HL-60 (cell line): ENCODE measurements around the gene SMARCA2.

Experiments
- DNase-seq, 2 experiments: peaks; one replicate each; pipeline ENCODE4 v3.0.0-alpha.2; 2010 to 2020; ENCODE audit warnings: low read depth in 1 of 2, low spot score in 1 of 2
- H3K27ac ChIP-seq: fragments of 250-450 bp; sonication (Bioruptor Pico); replicated peaks from 2 replicates; pipeline ENCODE4 v1.5.1; 2020; ENCODE audit warnings: mild to moderate bottlenecking, moderate library complexity
- H3K27me3 ChIP-seq: fragments of 250-450 bp; sonication (Bioruptor Pico); 2 replicates; pipeline ENCODE4 v1.5.1; 2021; ENCODE audit warnings: mild to moderate bottlenecking, moderate library complexity; ENCODE audit not compliant: insufficient read depth, poor library complexity, severe bottlenecking
- H3K4me3 ChIP-seq: replicated peaks from 2 replicates; pipeline ENCODE4 v1.5.1; 2011; ENCODE audit warnings: mild to moderate bottlenecking, control low read depth, low read length; ENCODE audit not compliant: insufficient read depth
- CTCF ChIP-seq: IDR thresholded peaks from one replicate; pipeline ENCODE4 v1.5.1; 2011; ENCODE audit warnings: low read length, control low read depth, inconsistent platforms; ENCODE audit not compliant: insufficient read depth
- GABPA ChIP-seq: IDR thresholded peaks from 2 replicates; pipeline ENCODE4 v1.6.1; 2012; ENCODE audit warnings: low read depth
- POLR2AphosphoS5 ChIP-seq: IDR thresholded peaks from 2 replicates; pipeline ENCODE4 v1.6.1; 2012; ENCODE audit warnings: low read depth
- REST ChIP-seq: IDR thresholded peaks from 2 replicates; pipeline ENCODE4 v1.6.1; 2012; ENCODE audit warnings: low read depth; ENCODE audit not compliant: insufficient replicate concordance
- SPI1 ChIP-seq: IDR thresholded peaks from 2 replicates; pipeline ENCODE4 v1.6.1; 2012; ENCODE audit warnings: low read depth, mild to moderate bottlenecking, borderline replicate concordance

The SMARCA2 gene

GRCh38 chr9:1980387-1980786 is 34.8 kb upstream of the SMARCA2 start:
- TF ChIP-seq REST (no peak), SPI1 (no peak), POLR2AphosphoS5 (no peak), GABPA (no peak), CTCF (no peak)
- no peaks in the 10 kb centered on the region for H3K27me3 ChIP-seq
- no peak overlapping the region for H3K4me3 ChIP-seq
- no peak overlapping the region for H3K27ac ChIP-seq
- DNase-seq, result no peak

GRCh38 chr9:1982074-1982473 is 33.1 kb upstream of the SMARCA2 start:
- no peak overlapping the region for H3K4me3 ChIP-seq
- no peak overlapping the region for H3K27ac ChIP-seq
- H3K27me3 ChIP-seq, result no peaks in the 10 kb centered on the region
- DNase-seq, result peak in 1 of 2 experiments; percentile 49
- TF ChIP-seq POLR2AphosphoS5 (no peak), CTCF (no peak), REST (no peak), GABPA (no peak), SPI1 (no peak)

GRCh38 chr9:1986341-1986740 is 28.8 kb upstream of the SMARCA2 start:
- H3K27me3 ChIP-seq, result no peaks in the 10 kb centered on the region
- no peak for DNase-seq
- TF ChIP-seq CTCF, result no peak
- TF ChIP-seq POLR2AphosphoS5, result no peak
- TF ChIP-seq REST, result no peak
- TF ChIP-seq GABPA, result no peak
- TF ChIP-seq SPI1, result no peak
- no peak overlapping the region for H3K27ac ChIP-seq
- H3K4me3 ChIP-seq, result no peak overlapping the region
